Raji (cell line): ENCODE data around the gene NENF.

Source experiments
- POLR2A ChIP-seq: IDR thresholded peaks from 2 replicates; pipeline ENCODE4 v1.6.1; 2011; ENCODE audit warnings: low read depth, low read length, control low read depth; ENCODE audit not compliant: insufficient read depth

The NENF gene

GRCh38 chr1:212485913-212486618, 53.3 kb downstream of the NENF start:
- no peak for TF ChIP-seq POLR2A

- no peak for TF ChIP-seq POLR2A
Measured at GRCh38 chr1:212486619-212486975, 53.9 kb downstream of the NENF start.

GRCh38 chr1:212487286-212487685, 54.6 kb downstream of the NENF start:
- TF ChIP-seq POLR2A: no peak

GRCh38 chr1:212487774-212488435, 55.2 kb downstream of the NENF start:
- TF ChIP-seq POLR2A: no peak

GRCh38 chr1:212488436-212489283, 55.9 kb downstream of the NENF start:
- no peak for TF ChIP-seq POLR2A

GRCh38 chr1:212489284-212489859, 56.7 kb downstream of the NENF start:
- no peak for TF ChIP-seq POLR2A

GRCh38 chr1:212490276-212490675, 57.6 kb downstream of the NENF start:
- no peak for TF ChIP-seq POLR2A

GRCh38 chr1:212491454-212491853, 58.7 kb downstream of the NENF start:
- no peak for TF ChIP-seq POLR2A
